Activated naive CD4-positive, alpha-beta T cell treated with anti-CD3 and anti-CD28 coated beads, Interleukin-2, amount 50 U/mL, for 24 hours (primary cell): ENCODE results near the gene KRT73.
"Not testable (repeated sequence)": the region's sequence is repeated elsewhere in the genome, so short reads cannot be mapped to it uniquely, and the experiment has no call there.

Experiments used
- H3K27ac Mint-ChIP-seq: one replicate; pipeline ENCODE4 v1.8.0; 2021; ENCODE audit warnings: mild to moderate bottlenecking, mixed read lengths
- H3K27me3 Mint-ChIP-seq: one replicate; pipeline ENCODE4 v1.8.0; 2021; ENCODE audit warnings: mixed read lengths
- H3K36me3 Mint-ChIP-seq: one replicate; pipeline ENCODE4 v1.8.0; 2021; ENCODE audit warnings: mixed read lengths
- H3K4me1 Mint-ChIP-seq: one replicate; pipeline ENCODE4 v1.8.0; 2021; ENCODE audit warnings: mixed read lengths
- H3K4me3 Mint-ChIP-seq: one replicate; pipeline ENCODE4 v1.8.0; 2021; ENCODE audit warnings: mild to moderate bottlenecking, mixed read lengths
- H3K9me3 Mint-ChIP-seq: one replicate; pipeline ENCODE4 v1.8.0; 2021; ENCODE audit warnings: mixed read lengths

Gene KRT73

GRCh38 chr12:52604859-52605258, 13.5 kb downstream of the KRT73 start:
- Mint-ChIP-seq H3K27ac (peak overlapping the region; percentile 88), H3K9me3 (no peaks in the 10 kb centered on the region), H3K4me1 (peaks cover 89% of the 10 kb centered on the region), H3K27me3 (no peaks in the 10 kb centered on the region), H3K4me3 (no peak overlapping the region), H3K36me3 (peaks cover 9% of the 10 kb centered on the region)

- Mint-ChIP-seq H3K36me3 (peaks cover 9% of the 10 kb centered on the region), H3K4me1 (peaks cover 83% of the 10 kb centered on the region), H3K9me3 (no peaks in the 10 kb centered on the region), H3K27me3 (no peaks in the 10 kb centered on the region), H3K27ac (peak overlapping the region; percentile 73), H3K4me3 (no peak overlapping the region)
These were observed 15.0 kb downstream of the KRT73 start for GRCh38 chr12:52603314-52603713.

- H3K9me3 Mint-ChIP-seq = no peaks in the 10 kb centered on the region
- peaks cover 75% of the 10 kb centered on the region for H3K4me1 Mint-ChIP-seq
- no peaks in the 10 kb centered on the region for H3K27me3 Mint-ChIP-seq
- peaks cover 7% of the 10 kb centered on the region for H3K36me3 Mint-ChIP-seq
- no peak overlapping the region for H3K4me3 Mint-ChIP-seq
- H3K27ac Mint-ChIP-seq = peak overlapping the region; percentile 56
These were observed 15.8 kb downstream of the KRT73 start for GRCh38 chr12:52602552-52602951.

- Mint-ChIP-seq H3K27me3 (no peaks in the 10 kb centered on the region), H3K27ac (no peak overlapping the region), H3K9me3 (no peaks in the 10 kb centered on the region), H3K36me3 (peaks cover 5% of the 10 kb centered on the region), H3K4me3 (no peak overlapping the region), H3K4me1 (peaks cover 66% of the 10 kb centered on the region)
These were observed 16.7 kb downstream of the KRT73 start for GRCh38 chr12:52601671-52602070.

GRCh38 chr12:52600941-52601481, 17.3 kb downstream of the KRT73 start, which contains the start of gene KRT72:
Gene KRT72 (minus strand): TSS chr12:52601463. CDS start chr12:52601452, 11 bp downstream.
- Mint-ChIP-seq H3K9me3 (no peaks in the 10 kb centered on the region), H3K36me3 (peaks cover 5% of the 10 kb centered on the region), H3K27me3 (no peaks in the 10 kb centered on the region), H3K4me1 (peaks cover 61% of the 10 kb centered on the region), H3K4me3 (no peak within 1 kb of the TSS), H3K27ac (peak within 1 kb of the TSS; percentile 19)

GRCh38 chr12:52600475-52600874, 17.9 kb downstream of the KRT73 start:
- peaks cover 7% of the 10 kb centered on the region for H3K36me3 Mint-ChIP-seq
- no peak overlapping the region for H3K4me3 Mint-ChIP-seq
- no peak overlapping the region for H3K27ac Mint-ChIP-seq
- H3K9me3 Mint-ChIP-seq = no peaks in the 10 kb centered on the region
- H3K4me1 Mint-ChIP-seq = peaks cover 60% of the 10 kb centered on the region
- no peaks in the 10 kb centered on the region for H3K27me3 Mint-ChIP-seq

- Mint-ChIP-seq H3K27ac (no peak overlapping the region), H3K4me1 (peaks cover 56% of the 10 kb centered on the region), H3K27me3 (no peaks in the 10 kb centered on the region), H3K9me3 (no peaks in the 10 kb centered on the region), H3K4me3 (no peak overlapping the region), H3K36me3 (peaks cover 7% of the 10 kb centered on the region)
These were observed 18.3 kb downstream of the KRT73 start for GRCh38 chr12:52600071-52600470.

GRCh38 chr12:52598966-52599365, 19.4 kb downstream of the KRT73 start:
- peaks cover 7% of the 10 kb centered on the region for H3K36me3 Mint-ChIP-seq

GRCh38 chr12:52594237-52594636, 24.1 kb downstream of the KRT73 start:
- peaks cover 38% of the 10 kb centered on the region for H3K4me1 Mint-ChIP-seq
- not testable (repeated sequence) for H3K27me3 Mint-ChIP-seq, H3K4me3 Mint-ChIP-seq, H3K9me3 Mint-ChIP-seq, H3K27ac Mint-ChIP-seq
- H3K36me3 Mint-ChIP-seq = peaks cover 17% of the 10 kb centered on the region

More at GRCh38 chr12:52598966-52599365, 19.4 kb downstream of the KRT73 start:
- H3K4me1 Mint-ChIP-seq = peaks cover 45% of the 10 kb centered on the region
- H3K4me3 Mint-ChIP-seq = no peak overlapping the region
- H3K27ac Mint-ChIP-seq = no peak overlapping the region
- no peaks in the 10 kb centered on the region for H3K9me3 Mint-ChIP-seq
- H3K27me3 Mint-ChIP-seq = no peaks in the 10 kb centered on the region

- Mint-ChIP-seq H3K27me3 (no peaks in the 10 kb centered on the region), H3K4me1 (peaks cover 51% of the 10 kb centered on the region), H3K9me3 (no peaks in the 10 kb centered on the region), H3K4me3 (no peak overlapping the region), H3K36me3 (peaks cover 14% of the 10 kb centered on the region), H3K27ac (peak overlapping the region; percentile 33)
These were observed 26.8 kb downstream of the KRT73 start for GRCh38 chr12:52591521-52591920.

- Mint-ChIP-seq H3K27ac (no peak overlapping the region), H3K27me3 (no peaks in the 10 kb centered on the region), H3K9me3 (no peaks in the 10 kb centered on the region), H3K36me3 (peaks cover 12% of the 10 kb centered on the region), H3K4me1 (peaks cover 61% of the 10 kb centered on the region), H3K4me3 (no peak overlapping the region)
These were observed 28.3 kb downstream of the KRT73 start for GRCh38 chr12:52590021-52590420.

GRCh38 chr12:52587563-52587962, 30.8 kb downstream of the KRT73 start:
- Mint-ChIP-seq H3K36me3 (peaks cover 12% of the 10 kb centered on the region), H3K27me3 (no peaks in the 10 kb centered on the region), H3K4me3 (no peak overlapping the region), H3K9me3 (no peaks in the 10 kb centered on the region), H3K4me1 (peaks cover 73% of the 10 kb centered on the region), H3K27ac (no peak overlapping the region)

GRCh38 chr12:52585946-52586345, 32.4 kb downstream of the KRT73 start:
- peaks cover 62% of the 10 kb centered on the region for H3K4me1 Mint-ChIP-seq
- peaks cover 7% of the 10 kb centered on the region for H3K36me3 Mint-ChIP-seq
- no peaks in the 10 kb centered on the region for H3K27me3 Mint-ChIP-seq
- peak overlapping the region; percentile 40 for H3K4me3 Mint-ChIP-seq
- H3K27ac Mint-ChIP-seq = peak overlapping the region; percentile 43
- H3K9me3 Mint-ChIP-seq = no peaks in the 10 kb centered on the region

GRCh38 chr12:52585066-52585465, 33.3 kb downstream of the KRT73 start:
- Mint-ChIP-seq H3K4me3 (no peak overlapping the region), H3K4me1 (peaks cover 70% of the 10 kb centered on the region), H3K27ac (no peak overlapping the region), H3K27me3 (no peaks in the 10 kb centered on the region), H3K9me3 (no peaks in the 10 kb centered on the region), H3K36me3 (peaks cover 2% of the 10 kb centered on the region)

GRCh38 chr12:52584156-52584682, 34.1 kb downstream of the KRT73 start:
- Mint-ChIP-seq H3K4me1 (peaks cover 69% of the 10 kb centered on the region), H3K36me3 (peaks cover 2% of the 10 kb centered on the region), H3K9me3 (no peaks in the 10 kb centered on the region), H3K4me3 (no peak overlapping the region), H3K27me3 (no peaks in the 10 kb centered on the region), H3K27ac (no peak overlapping the region)

GRCh38 chr12:52582971-52583456, 35.3 kb downstream of the KRT73 start:
- peaks cover 2% of the 10 kb centered on the region for H3K36me3 Mint-ChIP-seq
- H3K4me3 Mint-ChIP-seq = no peak overlapping the region
- peaks cover 66% of the 10 kb centered on the region for H3K4me1 Mint-ChIP-seq
- H3K27ac Mint-ChIP-seq = no peak overlapping the region
- no peaks in the 10 kb centered on the region for H3K27me3 Mint-ChIP-seq
- no peaks in the 10 kb centered on the region for H3K9me3 Mint-ChIP-seq

- Mint-ChIP-seq H3K9me3 (no peaks in the 10 kb centered on the region), H3K4me1 (peaks cover 61% of the 10 kb centered on the region), H3K27me3 (no peaks in the 10 kb centered on the region), H3K27ac (no peak overlapping the region), H3K4me3 (no peak overlapping the region), H3K36me3 (peaks cover 2% of the 10 kb centered on the region)
These were observed 35.9 kb downstream of the KRT73 start for GRCh38 chr12:52582486-52582885.
